Smooth muscle cell (in vitro differentiated cells): ENCODE results near the gene STAT2. TPM values are rescaled to one million over a fixed set of nuclear protein-coding genes. Genes with fewer than 3 reads are reported as not detected.

Source experiments
- DNase-seq: peaks from one replicate; lab custom pipeline; 2025; ENCODE audit not compliant: unreplicated experiment; lab: John Stamatoyannopoulos, UW
- H2AFZ ChIP-seq: fragments of 200-600 bp; sonication (generic); 2 replicates; pipeline ENCODE4 v1.6.0; 2016; ENCODE audit warnings: antibody characterized with exemption, low read depth, mild to moderate bottlenecking
- H3F3A ChIP-seq: fragments of 200-600 bp; sonication (generic); 2 replicates; pipeline ENCODE4 v1.6.0; 2017; ENCODE audit warnings: antibody characterized with exemption, low read depth
- H3K27ac ChIP-seq: fragments of 200-600 bp; sonication (generic); 2 replicates; pipeline ENCODE4 v1.5.1; 2016; ENCODE audit warnings: low read depth, mild to moderate bottlenecking
- H3K27me3 ChIP-seq: fragments of 200-600 bp; sonication (generic); 2 replicates; pipeline ENCODE4 v1.6.1; 2016; ENCODE audit warnings: low read depth, mild to moderate bottlenecking
- H3K36me3 ChIP-seq: fragments of 200-600 bp; sonication (generic); 2 replicates; pipeline ENCODE4 v1.5.1; 2016; ENCODE audit warnings: low read depth
- H3K4me1 ChIP-seq: fragments of 200-600 bp; sonication (generic); 2 replicates; pipeline ENCODE4 v1.5.1; 2016; ENCODE audit warnings: low read depth
- H3K4me2 ChIP-seq: fragments of 200-600 bp; sonication (generic); 2 replicates; pipeline ENCODE4 v1.6.0; 2016; ENCODE audit warnings: mild to moderate bottlenecking
- H3K4me3 ChIP-seq: fragments of 200-600 bp; sonication (generic); 2 replicates; pipeline ENCODE4 v1.5.1; 2016; ENCODE audit warnings: mild to moderate bottlenecking
- H3K79me2 ChIP-seq: fragments of 200-600 bp; sonication (generic); 2 replicates; pipeline ENCODE4 v1.6.0; 2016; ENCODE audit warnings: low read depth, mild to moderate bottlenecking
- H3K9ac ChIP-seq: fragments of 200-600 bp; sonication (generic); 2 replicates; pipeline ENCODE4 v1.6.0; 2016; ENCODE audit warnings: low read depth
- H3K9me3 ChIP-seq: fragments of 200-600 bp; sonication (generic); replicated peaks from 2 replicates; pipeline ENCODE4 v1.5.1; 2016; ENCODE audit warnings: low read depth
- H4K20me1 ChIP-seq: fragments of 200-600 bp; sonication (generic); 2 replicates; pipeline ENCODE4 v1.6.0; 2016; ENCODE audit warnings: low read depth
- CTCF ChIP-seq: fragments of 200-600 bp; sonication (generic); IDR thresholded peaks from 2 replicates; pipeline ENCODE4 v1.5.1; 2017; ENCODE audit warnings: borderline replicate concordance, mild to moderate bottlenecking, antibody characterized with exemption; ENCODE audit not compliant: insufficient read depth, poor library complexity, severe bottlenecking
- WGBS: methylation state at CpG from one replicate; pipeline ENCODE4 v1.1.7; 2016; ENCODE audit warnings: low lambda C conversion rate; 5-methylcytosine and 5-hydroxymethylcytosine counted together
- polyA plus RNA-seq: library from polyadenylated mRNA; unstranded; fragments of >200 nt; fragmentation: Nextera tagmentation; extraction: Ambion mirVana; gene quantifications from 2 replicates; pipeline ENCODE4 v1.2.1, GENCODE V29; 2016
- total RNA-seq: library from RNA; depleted of rRNA; stranded (reverse); fragments of >200 nt; gene quantifications from 2 replicates; pipeline ENCODE4 v1.2.3, GENCODE V29; 2014

The STAT2 gene
- total and polyA plus RNA-seq, 2 experiments from 2014 or later = 108 to 141 TPM

DNA sequence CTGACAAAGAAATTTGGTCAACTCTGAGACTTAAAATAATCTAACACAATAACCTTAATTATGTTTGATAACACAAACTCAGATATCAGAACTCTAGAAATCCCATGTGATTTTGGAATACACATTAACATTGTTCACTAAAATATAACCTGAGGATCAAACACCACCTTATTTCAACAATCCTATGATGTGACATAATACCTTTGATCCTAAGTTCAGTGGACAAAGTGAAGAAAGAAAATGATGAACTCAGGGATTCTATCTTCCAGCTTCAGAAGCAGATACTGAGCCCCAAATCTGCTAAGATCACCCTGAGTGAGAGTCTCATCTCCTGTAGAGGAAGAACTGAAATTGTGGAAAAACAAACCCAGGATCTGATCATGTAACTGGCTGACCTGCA, 38.4 kb upstream of the STAT2 start:
- Histone ChIP-seq H3K4me1 (no peaks in the 10 kb centered on the region), H3K27ac (no peak overlapping the region), H2AFZ (no peak overlapping the region), H3K4me3 (no peak overlapping the region), H3K36me3 (no peaks in the 10 kb centered on the region), H3F3A (no peaks in the 10 kb centered on the region), H3K4me2 (no peak overlapping the region), H3K9ac (no peak overlapping the region), H3K9me3 (no peaks in the 10 kb centered on the region), H3K79me2 (no peaks in the 10 kb centered on the region), H4K20me1 (no peaks in the 10 kb centered on the region), H3K27me3 (no peaks in the 10 kb centered on the region)
- no peak for TF ChIP-seq CTCF
- no peak for DNase-seq

DNA sequence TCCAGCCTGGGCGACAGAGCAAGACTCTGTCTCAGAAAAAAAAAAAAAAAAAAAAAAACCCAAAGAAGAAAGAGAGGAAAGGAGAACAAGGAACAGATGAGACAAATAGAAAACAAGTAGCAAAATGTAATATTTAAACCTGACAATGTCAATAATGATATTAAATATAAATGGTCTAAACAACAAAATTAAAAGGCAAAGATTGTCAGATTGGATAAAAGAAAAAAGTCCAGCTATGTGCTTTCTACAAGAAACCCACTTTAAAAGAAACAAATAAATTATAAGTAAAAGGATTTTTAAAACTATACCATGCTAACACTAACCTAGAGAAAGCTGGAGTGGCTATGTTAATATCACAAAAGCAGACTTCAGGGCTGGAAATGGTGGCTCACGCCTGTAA, 32.4 kb upstream of the STAT2 start:
- no peaks in the 10 kb centered on the region for H3K9me3 ChIP-seq
- no peaks in the 10 kb centered on the region for H3K27me3 ChIP-seq
- no peak for DNase-seq
- TF ChIP-seq CTCF = no peak
- H3F3A ChIP-seq = no peaks in the 10 kb centered on the region
- no peak overlapping the region for H3K9ac ChIP-seq
- H3K4me3 ChIP-seq = no peak overlapping the region
- H2AFZ ChIP-seq = no peak overlapping the region
- H3K36me3 ChIP-seq = no peaks in the 10 kb centered on the region
- WGBS = 87% methylated on average over 2 of the region's 2 CpGs
- H3K4me2 ChIP-seq = no peak overlapping the region
- H4K20me1 ChIP-seq = no peaks in the 10 kb centered on the region
- H3K4me1 ChIP-seq = peaks cover under 1% of the 10 kb centered on the region
- no peak overlapping the region for H3K27ac ChIP-seq
- H3K79me2 ChIP-seq = no peaks in the 10 kb centered on the region

DNA sequence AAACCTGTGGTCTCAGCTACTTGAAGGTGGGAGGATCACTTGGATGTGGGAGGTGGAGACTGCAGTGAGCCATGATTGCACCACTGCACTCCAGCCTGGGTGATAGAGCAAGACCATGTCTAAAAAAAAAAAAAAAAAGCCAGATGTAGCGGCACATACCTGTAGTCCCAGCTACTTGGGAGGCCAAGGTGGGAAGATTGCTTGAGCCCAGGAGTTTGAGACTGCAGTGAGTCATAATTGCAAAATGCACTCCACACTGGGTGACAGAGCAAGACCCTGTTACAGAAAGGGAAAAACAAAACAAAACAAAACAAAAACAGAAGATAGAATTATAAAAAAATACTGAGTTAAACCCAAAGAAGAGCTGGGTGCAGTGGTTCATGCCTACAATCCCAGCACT, 31.8 kb upstream of the STAT2 start:
- Histone ChIP-seq H3K4me1 (peaks cover 3% of the 10 kb centered on the region), H3K9ac (no peak overlapping the region), H3F3A (no peaks in the 10 kb centered on the region), H3K27ac (no peak overlapping the region), H3K4me2 (no peak overlapping the region), H3K9me3 (no peaks in the 10 kb centered on the region), H3K27me3 (no peaks in the 10 kb centered on the region), H3K79me2 (no peaks in the 10 kb centered on the region), H3K4me3 (no peak overlapping the region), H3K36me3 (no peaks in the 10 kb centered on the region), H4K20me1 (no peaks in the 10 kb centered on the region), H2AFZ (no peak overlapping the region)
- 71% methylated on average over 1 of the region's 1 CpG for WGBS
- no peak for DNase-seq
- TF ChIP-seq CTCF = no peak

DNA sequence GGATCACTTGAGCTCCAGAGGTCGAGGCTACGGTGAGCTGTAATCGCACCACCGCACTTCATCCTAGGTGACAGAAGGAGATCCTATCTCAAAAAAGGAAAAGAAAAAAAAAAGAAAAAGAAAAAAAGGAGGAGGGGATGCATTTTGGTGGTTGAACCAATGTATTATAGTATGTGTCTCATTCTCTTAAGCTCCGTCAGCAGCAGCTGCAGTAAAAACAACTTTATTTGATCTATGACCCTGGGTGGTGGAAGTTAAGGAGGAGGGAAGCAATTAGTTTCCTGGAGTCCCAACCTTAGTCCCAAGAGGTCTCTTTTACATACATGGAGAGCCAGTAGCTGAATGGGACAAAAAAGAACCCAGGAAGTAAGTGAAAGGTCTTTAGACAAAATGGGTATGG, 29.5 kb upstream of the STAT2 start:
- Histone ChIP-seq H3K4me2 (no peak overlapping the region), H3K36me3 (no peaks in the 10 kb centered on the region), H3K9ac (no peak overlapping the region), H3K4me1 (peaks cover 3% of the 10 kb centered on the region), H4K20me1 (no peaks in the 10 kb centered on the region), H3F3A (no peaks in the 10 kb centered on the region), H3K27ac (no peak overlapping the region), H3K79me2 (no peaks in the 10 kb centered on the region), H3K27me3 (no peaks in the 10 kb centered on the region), H3K9me3 (no peaks in the 10 kb centered on the region), H3K4me3 (no peak overlapping the region), H2AFZ (no peak overlapping the region)
- TF ChIP-seq CTCF = no peak
- no peak for DNase-seq
- 78% methylated on average over 5 of the region's 5 CpGs for WGBS
